ENCODE data around the gene ZNF823. TPM values are rescaled to one million over a fixed set of nuclear protein-coding genes. Genes with fewer than 3 reads are reported as not detected.

Gene ZNF823
- total RNA-seq, 3 donors from 2014 or later (not counting 1 experiment from before 2014, with no cell fraction given): 3.2 to 7.1 (median 5.2) TPM

DNA sequence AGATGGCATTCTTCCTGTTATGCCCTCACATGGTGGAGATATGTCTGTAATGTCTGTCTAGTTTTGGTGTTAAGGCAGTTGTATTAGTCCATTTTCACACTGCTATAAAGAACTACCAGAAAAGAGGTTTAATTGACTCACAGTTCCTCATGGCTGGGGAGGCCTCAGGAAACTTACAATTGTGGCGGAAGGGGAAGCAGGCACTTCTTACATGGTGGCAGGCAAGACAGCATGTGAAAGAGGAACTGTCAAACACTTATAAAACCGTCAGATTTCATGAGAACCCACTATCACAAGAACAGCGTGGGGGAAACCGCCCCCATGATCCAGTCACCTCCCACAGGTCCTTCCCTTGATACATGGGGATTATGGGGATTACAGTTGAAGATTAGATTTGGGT lies 31.2 kb upstream of the ZNF823 start:
- H3K9me3 ChIP-seq (ENCODE audit: control insufficient read depth, insufficient read depth, low read length): peaks cover 14% of the 10 kb centered on the region
- H3K36me3 ChIP-seq (ENCODE audit: control insufficient read depth, insufficient read depth, low read length): no peaks in the 10 kb centered on the region
- intact Hi-C loops (cut with micrococcal nuclease): no loop called here
- Mint-ChIP-seq H3K27ac (no peak overlapping the region), H3K27me3 (ENCODE audit: low read depth in 2 of 2) (no peaks in the 10 kb centered on the region), H3K36me3 (peaks cover 12% of the 10 kb centered on the region), H3K4me3 (no peak overlapping the region), H3K9me3 (peaks cover 0 to 8% of the 10 kb centered on the region in 2 donors), H3K4me1 (peaks cover 33 to 50% of the 10 kb centered on the region in 2 donors)
- no peak overlapping the region for H3K4me3 ChIP-seq (ENCODE audit: low read length)
- H3K27ac ChIP-seq (ENCODE audit: low read length): no peak overlapping the region
- peaks cover 19% of the 10 kb centered on the region for H3K4me1 ChIP-seq (ENCODE audit: control insufficient read depth, insufficient read depth, low read length)
- H3K27me3 ChIP-seq (ENCODE audit: control insufficient read depth, insufficient read depth, low read length): no peaks in the 10 kb centered on the region
- TF ChIP-seq, protein P1, sequence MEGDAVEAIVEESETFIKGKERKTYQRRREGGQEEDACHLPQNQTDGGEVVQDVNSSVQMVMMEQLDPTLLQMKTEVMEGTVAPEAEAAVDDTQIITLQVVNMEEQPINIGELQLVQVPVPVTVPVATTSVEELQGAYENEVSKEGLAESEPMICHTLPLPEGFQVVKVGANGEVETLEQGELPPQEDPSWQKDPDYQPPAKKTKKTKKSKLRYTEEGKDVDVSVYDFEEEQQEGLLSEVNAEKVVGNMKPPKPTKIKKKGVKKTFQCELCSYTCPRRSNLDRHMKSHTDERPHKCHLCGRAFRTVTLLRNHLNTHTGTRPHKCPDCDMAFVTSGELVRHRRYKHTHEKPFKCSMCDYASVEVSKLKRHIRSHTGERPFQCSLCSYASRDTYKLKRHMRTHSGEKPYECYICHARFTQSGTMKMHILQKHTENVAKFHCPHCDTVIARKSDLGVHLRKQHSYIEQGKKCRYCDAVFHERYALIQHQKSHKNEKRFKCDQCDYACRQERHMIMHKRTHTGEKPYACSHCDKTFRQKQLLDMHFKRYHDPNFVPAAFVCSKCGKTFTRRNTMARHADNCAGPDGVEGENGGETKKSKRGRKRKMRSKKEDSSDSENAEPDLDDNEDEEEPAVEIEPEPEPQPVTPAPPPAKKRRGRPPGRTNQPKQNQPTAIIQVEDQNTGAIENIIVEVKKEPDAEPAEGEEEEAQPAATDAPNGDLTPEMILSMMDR (IDR thresholded peaks at IDR 0.05): no peak
- 100% methylated on average over 1 of the region's 4 CpGs for WGBS (ENCODE audit: insufficient coverage)
- DNase-seq: no peak
- no peak for ATAC-seq

DNA sequence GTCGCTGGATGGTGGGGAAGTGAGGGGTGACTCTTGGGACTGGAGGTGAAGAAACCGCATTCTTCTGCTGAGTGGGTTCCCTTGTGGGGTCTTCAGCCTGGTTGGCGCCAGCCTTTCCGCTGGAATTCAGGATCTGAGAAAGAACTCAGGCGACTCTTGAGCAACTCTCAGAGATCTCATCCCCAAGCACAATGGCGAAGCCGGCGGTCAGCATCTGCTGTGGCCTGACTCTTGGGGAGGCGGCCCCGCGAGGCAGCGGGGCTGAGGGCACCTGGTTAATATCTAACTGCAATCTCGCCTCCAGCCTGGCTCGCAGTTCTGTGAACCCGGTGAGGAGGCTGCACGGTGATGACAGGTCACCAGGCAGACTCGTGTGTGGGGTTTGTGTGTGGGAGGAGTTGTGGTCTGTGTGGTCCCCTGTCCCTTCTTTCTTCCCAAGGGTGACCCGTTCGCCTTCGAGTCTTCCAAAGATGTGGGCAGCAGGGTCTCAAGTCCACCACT lies 28.9 kb upstream of the ZNF823 start:
- no peaks in the 10 kb centered on the region for H3K27me3 ChIP-seq (ENCODE audit: control insufficient read depth, insufficient read depth, low read length)
- peak overlapping the region; percentile 98 for H3K4me3 Mint-ChIP-seq
- DNase-seq (peak; percentile 38 to 39), ATAC-seq (peak in 2 of 3 donors; percentile 8 to 16)
- H3K4me3 ChIP-seq (ENCODE audit: low read length): peak overlapping the region; percentile 65
- no peaks in the 10 kb centered on the region for H3K36me3 Mint-ChIP-seq
- peak overlapping the region; percentile 91 to 98 for H3K27ac Mint-ChIP-seq
- intact Hi-C loops (cut with micrococcal nuclease): no loop called here
- peaks cover 33 to 35% of the 10 kb centered on the region in 2 donors for H3K4me1 Mint-ChIP-seq
- peaks cover 10% of the 10 kb centered on the region for H3K9me3 ChIP-seq (ENCODE audit: control insufficient read depth, insufficient read depth, low read length)
- peaks cover 19% of the 10 kb centered on the region for H3K4me1 ChIP-seq (ENCODE audit: control insufficient read depth, insufficient read depth, low read length)
- peaks cover 0 to 3% of the 10 kb centered on the region in 2 donors for H3K27me3 Mint-ChIP-seq (ENCODE audit: low read depth in 2 of 2)
- TF ChIP-seq, protein P1 (IDR thresholded peaks at IDR 0.05): no peak
- H3K36me3 ChIP-seq (ENCODE audit: control insufficient read depth, insufficient read depth, low read length): no peaks in the 10 kb centered on the region
- peak overlapping the region; percentile 83 for H3K27ac ChIP-seq (ENCODE audit: low read length)
- 2% methylated on average over 20 of the region's 20 CpGs for WGBS (ENCODE audit: insufficient coverage)
- H3K9me3 Mint-ChIP-seq: peaks cover 0 to 4% of the 10 kb centered on the region in 2 donors

DNA sequence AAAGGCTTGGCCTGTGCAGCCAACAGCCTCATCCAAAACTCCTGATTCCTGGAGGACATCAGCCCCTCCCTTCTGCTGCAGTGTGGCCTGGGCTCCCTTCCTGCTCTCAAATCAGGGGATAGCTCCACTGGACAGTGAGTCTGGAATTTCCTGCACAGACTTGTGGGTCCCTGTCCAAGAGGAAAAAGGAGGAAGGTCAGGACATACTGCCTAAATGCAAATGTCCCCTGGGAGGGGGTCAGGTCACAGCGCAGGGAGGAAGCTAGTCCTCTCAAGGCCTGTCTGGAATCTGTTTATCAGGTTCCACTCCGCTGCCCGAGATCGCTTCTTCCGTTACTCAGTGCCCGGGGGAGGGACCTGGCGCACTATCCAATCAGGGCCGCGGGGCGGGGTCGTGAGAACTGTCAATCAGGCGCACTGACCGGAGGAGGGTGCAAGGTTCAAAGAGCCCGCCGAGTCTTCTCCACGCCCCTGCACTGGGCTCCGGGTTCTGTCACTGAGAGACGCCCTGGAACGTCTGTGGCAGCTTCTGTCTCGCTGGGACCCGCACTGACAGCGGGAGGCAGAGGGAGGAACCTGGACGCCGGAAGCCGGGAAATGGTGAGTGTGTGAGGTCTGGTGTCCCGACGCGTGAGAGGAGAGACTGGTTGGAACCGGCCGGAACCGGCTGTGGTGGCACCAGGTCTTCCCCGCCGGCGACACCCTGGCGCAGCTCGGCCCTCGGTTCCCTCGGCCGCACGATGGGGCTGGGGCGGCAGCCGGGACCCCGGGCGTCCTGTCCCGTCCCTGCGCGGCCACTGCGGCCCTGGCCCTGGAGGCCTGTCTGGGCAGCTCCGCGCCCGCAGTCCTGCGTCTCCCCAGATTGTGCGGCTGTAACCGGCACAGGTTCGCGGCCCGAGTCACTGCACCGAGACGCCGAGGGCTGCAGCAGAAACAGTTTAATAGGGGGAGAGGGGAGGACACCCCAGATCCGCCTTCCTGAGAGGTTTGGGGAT lies 28.1 kb upstream of the ZNF823 start, which contains the start of gene ZNF441:
TSS of gene ZNF441 (plus strand) at position 404 of the 995 bp plus-strand sequence. CDS start at position 598, 194 bp downstream.
- Mint-ChIP-seq H3K4me1 (peaks cover 28 to 30% of the 10 kb centered on the region in 2 donors), H3K9me3 (peaks cover 0 to under 1% of the 10 kb centered on the region in 2 donors), H3K27me3 (ENCODE audit: low read depth in 2 of 2) (peaks cover 0 to 3% of the 10 kb centered on the region in 2 donors), H3K27ac (peak within 1 kb of the TSS; percentile 91 to 98), H3K4me3 (peak within 1 kb of the TSS; percentile 98), H3K36me3 (no peaks in the 10 kb centered on the region)
- TF ChIP-seq, protein P1 (IDR thresholded peaks at IDR 0.05): no peak
- DNase-seq: peak; percentile 89 to 95
- Histone ChIP-seq H3K27ac (ENCODE audit: low read length) (peak within 1 kb of the TSS; percentile 83), H3K27me3 (ENCODE audit: control insufficient read depth, insufficient read depth, low read length) (no peaks in the 10 kb centered on the region), H3K36me3 (ENCODE audit: control insufficient read depth, insufficient read depth, low read length) (no peaks in the 10 kb centered on the region), H3K4me1 (ENCODE audit: control insufficient read depth, insufficient read depth, low read length) (peaks cover 19% of the 10 kb centered on the region), H3K4me3 (ENCODE audit: low read length) (peak within 1 kb of the TSS; percentile 65), H3K9me3 (ENCODE audit: control insufficient read depth, insufficient read depth, low read length) (peaks cover 4% of the 10 kb centered on the region)
- WGBS (ENCODE audit: insufficient coverage): under 1% methylated on average over 61 of the region's 61 CpGs
- intact Hi-C loops (cut with micrococcal nuclease): loop anchor here (1.0 kb wide), 1 partner anchor 28 kb away; no protein-coding TSS in a partner anchor
- peak; percentile 92 to 97 (median 96) for ATAC-seq
